ENCODE results near the gene RNH1.
"Not testable (repeated sequence)": the region's sequence is repeated elsewhere in the genome, so short reads cannot be mapped to it uniquely, and the experiment has no call there.

RNH1 gene

GRCh38 chr11:473962-474785 lies 32.9 kb downstream of the RNH1 start:
- DNase-seq = no peak

- no peak for DNase-seq
Measured at GRCh38 chr11:473415-473814, 33.6 kb downstream of the RNH1 start.

- no peak for DNase-seq
Measured at GRCh38 chr11:472816-473215, 34.2 kb downstream of the RNH1 start.

- no peak for DNase-seq
Measured at GRCh38 chr11:472272-472671, 34.8 kb downstream of the RNH1 start.

GRCh38 chr11:471468-472145 lies 35.4 kb downstream of the RNH1 start:
- DNase-seq = no peak

GRCh38 chr11:469684-470560 lies 37.1 kb downstream of the RNH1 start:
- DNase-seq = no peak

- not testable (repeated sequence) for DNase-seq
Measured at GRCh38 chr11:469026-469683, 37.9 kb downstream of the RNH1 start.

- no peak for DNase-seq
Measured at GRCh38 chr11:468493-468892, 38.5 kb downstream of the RNH1 start.

GRCh38 chr11:468036-468435 lies 39.0 kb downstream of the RNH1 start:
- DNase-seq = no peak

- DNase-seq = no peak
Measured at GRCh38 chr11:465896-466530, 41.0 kb downstream of the RNH1 start.

- no peak for DNase-seq
Measured at GRCh38 chr11:464316-464715, 42.7 kb downstream of the RNH1 start.

GRCh38 chr11:462107-462890 lies 44.7 kb downstream of the RNH1 start:
- DNase-seq = no peak

GRCh38 chr11:461626-462025 lies 45.4 kb downstream of the RNH1 start:
- DNase-seq = no peak

GRCh38 chr11:460331-461199 lies 46.5 kb downstream of the RNH1 start:
- DNase-seq = no peak

GRCh38 chr11:459511-460220 lies 47.4 kb downstream of the RNH1 start:
- DNase-seq = no peak

GRCh38 chr11:457111-457760 lies 49.8 kb downstream of the RNH1 start:
- no peak for DNase-seq

- DNase-seq = no peak
Measured at GRCh38 chr11:456533-456932, 50.5 kb downstream of the RNH1 start.

- no peak for DNase-seq
Measured at GRCh38 chr11:455566-456147, 51.4 kb downstream of the RNH1 start.

Data from NCI-H446 (cell line).